HEK293 (cell line): Measurements from ENCODE around the gene SCN4B.

Experiments
- CTCF ChIA-PET: fragments of 350-600 bp; formaldehyde crosslinking; extraction: SDS; loops from one replicate; lab custom pipeline; 2021; ENCODE audit warnings: antibody characterized with exemption; lab: Yijun Ruan, JAX
- POLR2A ChIA-PET: fragments of 300-600 bp; formaldehyde crosslinking; extraction: SDS; loops from one replicate; lab custom pipeline; 2020; ENCODE audit warnings: antibody characterized with exemption, inconsistent platforms; lab: Yijun Ruan, JAX
- H3K27ac ChIP-seq: fragments of 200-500 bp; sonication (Bioruptor generic); 2 replicates; pipeline ENCODE4 v1.5.1; 2014; ENCODE audit warnings: low read depth, low read length, control low read depth, inconsistent platforms; ENCODE audit errors: extremely low read depth
- H3K36me3 ChIP-seq, 2 experiments: fragments of 200-500 bp in 1 of 2; sonication (Bioruptor generic) in 1 of 2; 1 replicate in 1 of 2; 2 replicates in 1 of 2; pipeline ENCODE4 v1.5.1; 2014 to 2017; ENCODE audit warnings: inconsistent platforms in 2 of 2, low read length in 2 of 2; ENCODE audit not compliant: control insufficient read depth in 2 of 2, insufficient read depth in 1 of 2
- H3K4me1 ChIP-seq: fragments of 200-500 bp; sonication (Bioruptor generic); 2 replicates; pipeline ENCODE4 v1.5.1; 2014; ENCODE audit warnings: mild to moderate bottlenecking, low read length, inconsistent platforms; ENCODE audit not compliant: control insufficient read depth, insufficient read depth
- H3K4me3 ChIP-seq: 2 replicates; pipeline ENCODE4 v1.5.1; 2011; ENCODE audit warnings: low read depth, mild to moderate bottlenecking, control low read depth, low read length, moderate library complexity
- H3K9me3 ChIP-seq: fragments of 200-500 bp; sonication (Bioruptor generic); 2 replicates; pipeline ENCODE4 v1.5.1; 2014; ENCODE audit warnings: low read depth, low read length, inconsistent platforms; ENCODE audit not compliant: control insufficient read depth, insufficient read depth
- ZBTB21 ChIP-seq: fragments of 450-650 bp; formaldehyde crosslinking; IDR thresholded peaks from 2 replicates; pipeline ENCODE4 v1.5.1; 2017; ENCODE audit warnings: missing biosample characterization, missing genetic modification characterization
- ZBTB48 ChIP-seq: fragments of 450-650 bp; formaldehyde crosslinking; IDR thresholded peaks from 2 replicates; pipeline ENCODE4 v1.5.1; 2016; ENCODE audit warnings: missing biosample characterization, missing genetic modification characterization
- ZNF214 ChIP-seq: fragments of 450-650 bp; formaldehyde crosslinking; IDR thresholded peaks from 2 replicates; pipeline ENCODE4 v1.5.1; 2017; ENCODE audit warnings: missing biosample characterization, mild to moderate bottlenecking, missing genetic modification characterization, borderline replicate concordance
- ZNF311 ChIP-seq: fragments of 450-650 bp; formaldehyde crosslinking; IDR thresholded peaks from 2 replicates; pipeline ENCODE4 v1.5.1; 2017; ENCODE audit warnings: missing biosample characterization, missing genetic modification characterization, borderline replicate concordance
- ZNF335 ChIP-seq: fragments of 450-650 bp; formaldehyde crosslinking; conservative IDR thresholded peaks from 2 replicates; pipeline ENCODE4 v1.5.1; 2016; ENCODE audit warnings: missing biosample characterization, missing genetic modification characterization
- ZNF354C ChIP-seq: fragments of 450-650 bp; formaldehyde crosslinking; IDR thresholded peaks from 2 replicates; pipeline ENCODE4 v1.5.1; 2016; ENCODE audit warnings: missing biosample characterization, missing genetic modification characterization, low read depth, borderline replicate concordance
- ZNF423 ChIP-seq: fragments of 450-650 bp; formaldehyde crosslinking; IDR thresholded peaks from 2 replicates; pipeline ENCODE4 v1.5.1; 2016; ENCODE audit warnings: missing biosample characterization, missing genetic modification characterization
- ZNF426 ChIP-seq: fragments of 450-650 bp; formaldehyde crosslinking; IDR thresholded peaks from 2 replicates; pipeline ENCODE4 v1.5.1; 2017; ENCODE audit warnings: missing biosample characterization, missing genetic modification characterization, mild to moderate bottlenecking, inconsistent platforms, moderate library complexity
- ZNF501 ChIP-seq: fragments of 450-650 bp; formaldehyde crosslinking; IDR thresholded peaks from 2 replicates; pipeline ENCODE4 v1.5.1; 2016; ENCODE audit warnings: missing biosample characterization, missing genetic modification characterization
- ZNF555 ChIP-seq: fragments of 450-650 bp; formaldehyde crosslinking; conservative IDR thresholded peaks from 2 replicates; pipeline ENCODE4 v1.5.1; 2017; ENCODE audit warnings: missing biosample characterization, mild to moderate bottlenecking, missing genetic modification characterization, inconsistent platforms
- ZNF560 ChIP-seq: fragments of 450-650 bp; formaldehyde crosslinking; IDR thresholded peaks from 2 replicates; pipeline ENCODE4 v1.5.1; 2017; ENCODE audit warnings: missing biosample characterization, missing genetic modification characterization, borderline replicate concordance
- ZNF585B ChIP-seq: fragments of 450-650 bp; formaldehyde crosslinking; IDR thresholded peaks from 2 replicates; pipeline ENCODE4 v1.5.1; 2016; ENCODE audit warnings: missing biosample characterization, missing genetic modification characterization
- ZNF596 ChIP-seq: fragments of 450-650 bp; IDR thresholded peaks from 2 replicates; pipeline ENCODE4 v1.5.0; 2018; ENCODE audit warnings: missing biosample characterization, mild to moderate bottlenecking, missing genetic modification characterization, moderate library complexity
- ZNF600 ChIP-seq: fragments of 450-650 bp; formaldehyde crosslinking; IDR thresholded peaks from 2 replicates; pipeline ENCODE4 v1.5.1; 2016; ENCODE audit warnings: missing biosample characterization, missing genetic modification characterization
- ZNF621 ChIP-seq: fragments of 450-650 bp; formaldehyde crosslinking; IDR thresholded peaks from 2 replicates; pipeline ENCODE4 v1.5.1; 2017; ENCODE audit warnings: missing biosample characterization, missing genetic modification characterization
- ZNF677 ChIP-seq: fragments of 450-650 bp; IDR thresholded peaks from 2 replicates; pipeline ENCODE4 v1.5.0; 2018; ENCODE audit warnings: missing biosample characterization, mild to moderate bottlenecking, missing genetic modification characterization, moderate library complexity
- TF ChIP-seq, protein P1 (sequence below): fragments of 450-650 bp; formaldehyde crosslinking; IDR thresholded peaks from 2 replicates; pipeline ENCODE4 v1.5.1; 2016; ENCODE audit warnings: missing biosample characterization, missing genetic modification characterization
- TF ChIP-seq, protein P2 (sequence below): fragments of 450-650 bp; formaldehyde crosslinking; IDR thresholded peaks from 2 replicates; pipeline ENCODE4 v1.5.1; 2016; ENCODE audit warnings: missing biosample characterization, missing genetic modification characterization
- TF ChIP-seq, protein P3 (sequence below): fragments of 450-650 bp; formaldehyde crosslinking; conservative IDR thresholded peaks from 2 replicates; pipeline ENCODE4 v1.5.1; 2016; ENCODE audit warnings: low read depth, missing biosample characterization, missing genetic modification characterization

The SCN4B gene

DNA sequence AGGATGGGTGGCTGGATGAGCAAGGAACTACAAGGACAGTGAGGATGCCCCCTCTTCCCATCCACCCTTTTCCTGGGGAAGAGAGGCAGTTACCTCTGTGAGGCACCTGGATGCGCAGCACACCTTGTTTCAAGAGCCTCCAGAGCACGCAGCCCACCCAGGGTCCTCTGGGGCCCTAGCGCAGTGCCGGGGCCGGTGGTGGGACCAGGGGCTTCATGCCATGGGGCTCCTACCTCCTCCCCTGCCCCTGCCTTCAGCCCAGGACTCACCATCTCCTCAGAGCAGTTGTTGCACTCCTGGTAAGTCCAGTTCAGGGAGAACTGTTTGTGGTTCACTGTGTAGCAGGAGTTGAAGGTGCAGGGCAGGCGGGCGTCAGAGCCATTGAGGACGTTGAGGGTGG, 15.7 kb upstream of the SCN4B start:
- H3K4me3 ChIP-seq: no peak overlapping the region
- no peaks in the 10 kb centered on the region for H3K36me3 ChIP-seq
- H3K9me3 ChIP-seq: no peaks in the 10 kb centered on the region
- CTCF ChIA-PET: interaction anchor here (0.7 to 7.5 kb wide), 4 partner anchors 11 to 355 kb away, joined by 3 to 128 read pairs (median 52); no protein-coding TSS in a partner anchor
- no peaks in the 10 kb centered on the region for H3K4me1 ChIP-seq
- H3K27ac ChIP-seq: no peak overlapping the region
- POLR2A ChIA-PET: no interaction called here
- TF ChIP-seq ZNF354C (tag by site-specific recombination) (no peak), ZNF621 (no peak), ZNF555 (no peak), ZNF311 (tag by site-specific recombination) (no peak), ZNF677 (tag by site-specific recombination) (no peak)
- TF ChIP-seq, protein P1, sequence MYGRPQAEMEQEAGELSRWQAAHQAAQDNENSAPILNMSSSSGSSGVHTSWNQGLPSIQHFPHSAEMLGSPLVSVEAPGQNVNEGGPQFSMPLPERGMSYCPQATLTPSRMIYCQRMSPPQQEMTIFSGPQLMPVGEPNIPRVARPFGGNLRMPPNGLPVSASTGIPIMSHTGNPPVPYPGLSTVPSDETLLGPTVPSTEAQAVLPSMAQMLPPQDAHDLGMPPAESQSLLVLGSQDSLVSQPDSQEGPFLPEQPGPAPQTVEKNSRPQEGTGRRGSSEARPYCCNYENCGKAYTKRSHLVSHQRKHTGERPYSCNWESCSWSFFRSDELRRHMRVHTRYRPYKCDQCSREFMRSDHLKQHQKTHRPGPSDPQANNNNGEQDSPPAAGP: no peak
- TF ChIP-seq, all 188 proteins: peak for 0

DNA sequence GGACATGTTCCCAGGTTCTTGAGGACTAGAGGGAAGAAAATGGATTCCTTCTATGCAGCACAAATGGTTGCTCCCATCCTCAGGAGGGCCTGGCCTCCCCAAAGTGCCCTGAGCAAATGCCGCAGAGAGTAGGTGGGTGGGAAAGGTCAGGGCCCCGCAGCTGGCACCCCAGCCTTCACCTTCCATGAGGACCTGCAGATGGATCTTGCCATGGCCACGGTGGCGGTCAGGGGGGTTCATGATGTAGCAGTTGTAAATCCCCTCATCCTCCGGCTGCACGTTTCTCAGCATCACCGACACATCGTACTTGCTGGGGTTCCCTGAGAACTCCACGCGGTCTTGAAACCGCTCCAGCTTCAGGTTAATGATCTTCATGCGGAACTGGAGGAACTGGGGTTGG, 15.3 kb upstream of the SCN4B start:
- ChIA-PET CTCF (interaction anchor here (0.7 to 1.7 kb wide), 5 partner anchors 8 to 354 kb away, joined by 3 to 4 read pairs (median 3); partner anchors contain the start of gene SCN2B), POLR2A (no interaction called here)
- no peak for TF ChIP-seq ZNF426 (tag by site-specific recombination)
- TF ChIP-seq ZNF560 (tag by site-specific recombination): no peak
- TF ChIP-seq ZNF585B: no peak
- TF ChIP-seq ZNF600 (tag by site-specific recombination): no peak
- TF ChIP-seq ZBTB48: no peak
- TF ChIP-seq ZNF501 (tag by site-specific recombination): no peak
- TF ChIP-seq, protein P2, sequence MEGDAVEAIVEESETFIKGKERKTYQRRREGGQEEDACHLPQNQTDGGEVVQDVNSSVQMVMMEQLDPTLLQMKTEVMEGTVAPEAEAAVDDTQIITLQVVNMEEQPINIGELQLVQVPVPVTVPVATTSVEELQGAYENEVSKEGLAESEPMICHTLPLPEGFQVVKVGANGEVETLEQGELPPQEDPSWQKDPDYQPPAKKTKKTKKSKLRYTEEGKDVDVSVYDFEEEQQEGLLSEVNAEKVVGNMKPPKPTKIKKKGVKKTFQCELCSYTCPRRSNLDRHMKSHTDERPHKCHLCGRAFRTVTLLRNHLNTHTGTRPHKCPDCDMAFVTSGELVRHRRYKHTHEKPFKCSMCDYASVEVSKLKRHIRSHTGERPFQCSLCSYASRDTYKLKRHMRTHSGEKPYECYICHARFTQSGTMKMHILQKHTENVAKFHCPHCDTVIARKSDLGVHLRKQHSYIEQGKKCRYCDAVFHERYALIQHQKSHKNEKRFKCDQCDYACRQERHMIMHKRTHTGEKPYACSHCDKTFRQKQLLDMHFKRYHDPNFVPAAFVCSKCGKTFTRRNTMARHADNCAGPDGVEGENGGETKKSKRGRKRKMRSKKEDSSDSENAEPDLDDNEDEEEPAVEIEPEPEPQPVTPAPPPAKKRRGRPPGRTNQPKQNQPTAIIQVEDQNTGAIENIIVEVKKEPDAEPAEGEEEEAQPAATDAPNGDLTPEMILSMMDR (tag by site-specific recombination): no peak
- no peak for TF ChIP-seq ZNF423
- TF ChIP-seq ZNF214 (tag by site-specific recombination): no peak
- TF ChIP-seq ZNF335 (tag by site-specific recombination): no peak
- Histone ChIP-seq H3K36me3 (no peaks in the 10 kb centered on the region), H3K4me3 (no peak overlapping the region), H3K27ac (no peak overlapping the region), H3K9me3 (no peaks in the 10 kb centered on the region), H3K4me1 (no peaks in the 10 kb centered on the region)

DNA sequence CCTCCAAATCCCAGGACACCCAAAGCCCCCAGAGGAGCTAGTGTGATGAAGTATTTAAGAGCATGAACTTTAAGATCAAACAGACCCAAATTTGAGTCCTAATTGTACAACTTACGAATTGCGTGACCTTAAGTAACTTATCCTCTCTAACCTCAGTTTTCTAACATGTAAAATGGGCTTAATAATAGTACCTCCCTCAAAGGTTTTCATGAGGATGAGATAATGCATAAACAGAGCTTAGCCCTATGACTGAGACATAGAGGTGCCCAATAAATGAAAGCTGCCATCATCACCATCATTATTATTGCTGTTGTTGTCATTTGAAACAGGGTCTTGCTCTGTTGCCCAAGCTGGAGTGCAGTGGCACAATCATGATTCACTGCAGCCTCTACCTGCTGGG, 14.6 kb upstream of the SCN4B start:
- Histone ChIP-seq H3K36me3 (no peaks in the 10 kb centered on the region), H3K27ac (no peak overlapping the region), H3K4me3 (no peak overlapping the region), H3K4me1 (no peaks in the 10 kb centered on the region), H3K9me3 (no peaks in the 10 kb centered on the region)
- CTCF ChIA-PET: interaction anchor here (0.7 to 1.7 kb wide), 4 partner anchors 9 to 28 kb away, joined by 3 to 4 read pairs (median 3); partner anchors contain the start of gene SCN2B
- POLR2A ChIA-PET: no interaction called here
- TF ChIP-seq, protein P3, sequence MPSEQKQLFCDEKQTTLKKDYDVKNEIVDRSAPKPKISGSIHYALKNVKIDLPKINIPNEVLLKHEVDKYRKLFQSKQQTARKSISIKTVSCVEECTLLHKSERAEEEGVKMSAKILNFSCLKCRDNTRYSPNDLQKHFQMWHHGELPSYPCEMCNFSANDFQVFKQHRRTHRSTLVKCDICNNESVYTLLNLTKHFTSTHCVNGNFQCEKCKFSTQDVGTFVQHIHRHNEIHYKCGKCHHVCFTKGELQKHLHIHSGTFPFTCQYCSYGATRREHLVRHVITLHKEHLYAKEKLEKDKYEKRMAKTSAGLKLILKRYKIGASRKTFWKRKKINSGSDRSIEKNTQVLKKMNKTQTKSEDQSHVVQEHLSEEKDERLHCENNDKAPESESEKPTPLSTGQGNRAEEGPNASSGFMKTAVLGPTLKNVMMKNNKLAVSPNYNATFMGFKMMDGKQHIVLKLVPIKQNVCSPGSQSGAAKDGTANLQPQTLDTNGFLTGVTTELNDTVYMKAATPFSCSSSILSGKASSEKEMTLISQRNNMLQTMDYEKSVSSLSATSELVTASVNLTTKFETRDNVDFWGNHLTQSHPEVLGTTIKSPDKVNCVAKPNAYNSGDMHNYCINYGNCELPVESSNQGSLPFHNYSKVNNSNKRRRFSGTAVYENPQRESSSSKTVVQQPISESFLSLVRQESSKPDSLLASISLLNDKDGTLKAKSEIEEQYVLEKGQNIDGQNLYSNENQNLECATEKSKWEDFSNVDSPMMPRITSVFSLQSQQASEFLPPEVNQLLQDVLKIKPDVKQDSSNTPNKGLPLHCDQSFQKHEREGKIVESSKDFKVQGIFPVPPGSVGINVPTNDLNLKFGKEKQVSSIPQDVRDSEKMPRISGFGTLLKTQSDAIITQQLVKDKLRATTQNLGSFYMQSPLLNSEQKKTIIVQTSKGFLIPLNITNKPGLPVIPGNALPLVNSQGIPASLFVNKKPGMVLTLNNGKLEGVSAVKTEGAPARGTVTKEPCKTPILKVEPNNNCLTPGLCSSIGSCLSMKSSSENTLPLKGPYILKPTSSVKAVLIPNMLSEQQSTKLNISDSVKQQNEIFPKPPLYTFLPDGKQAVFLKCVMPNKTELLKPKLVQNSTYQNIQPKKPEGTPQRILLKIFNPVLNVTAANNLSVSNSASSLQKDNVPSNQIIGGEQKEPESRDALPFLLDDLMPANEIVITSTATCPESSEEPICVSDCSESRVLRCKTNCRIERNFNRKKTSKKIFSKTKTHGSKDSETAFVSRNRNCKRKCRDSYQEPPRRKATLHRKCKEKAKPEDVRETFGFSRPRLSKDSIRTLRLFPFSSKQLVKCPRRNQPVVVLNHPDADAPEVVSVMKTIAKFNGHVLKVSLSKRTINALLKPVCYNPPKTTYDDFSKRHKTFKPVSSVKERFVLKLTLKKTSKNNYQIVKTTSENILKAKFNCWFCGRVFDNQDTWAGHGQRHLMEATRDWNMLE (tag by site-specific recombination): no peak
- TF ChIP-seq ZBTB21 (tag by site-specific recombination) (no peak), ZNF596 (tag by site-specific recombination) (no peak), ZNF585B (no peak)
- TF ChIP-seq, protein P2 (tag by site-specific recombination): no peak
